AG04450 (cell line): Measurements from ENCODE around the gene RNASE7. TPM values are rescaled to one million over a fixed set of nuclear protein-coding genes. Genes with fewer than 3 reads are reported as not detected.

Experiments
- CTCF ChIA-PET: fragments of 300-600, 350-600 bp; formaldehyde crosslinking; extraction: SDS; loops from one replicate; lab custom pipeline; 2022; ENCODE audit warnings: antibody characterized with exemption, inconsistent platforms; lab: Charles Lee
- POLR2A ChIA-PET: fragments of 350-600 bp; formaldehyde crosslinking; extraction: SDS; loops from one replicate; lab custom pipeline; 2021; ENCODE audit warnings: antibody characterized with exemption, inconsistent platforms; lab: Yijun Ruan, JAX
- DNase-seq: peaks from one replicate; pipeline ENCODE4 v3.0.0-alpha.2; 2011; ENCODE audit warnings: low read depth, low spot score
- H3K27ac ChIP-seq: one replicate; pipeline ENCODE4 v1.5.1; 2012; ENCODE audit warnings: low read depth, low read length, control low read depth
- H3K27me3 ChIP-seq: one replicate; pipeline ENCODE4 v1.6.0; 2012; ENCODE audit warnings: low read length; ENCODE audit not compliant: control insufficient read depth, insufficient read depth
- H3K4me3 ChIP-seq: 2 replicates; pipeline ENCODE4 v1.5.1; 2011; ENCODE audit warnings: mild to moderate bottlenecking, low read depth, low read length, control low read depth
- H3K9me3 ChIP-seq: 2 replicates; pipeline ENCODE4 v1.5.1; 2012; ENCODE audit warnings: low read length; ENCODE audit not compliant: control insufficient read depth, insufficient read depth
- polyA minus RNA-seq: library from RNA; depleted of rRNA, polyadenylated mRNA; stranded (reverse); fragments of >200 nt; gene quantifications from 2 replicates; pipeline ENCODE4 v1.2.3, GENCODE V29; 2011; rRNA and poly(A)+ RNA removed
- polyA plus RNA-seq: library from polyadenylated mRNA; depleted of rRNA; stranded (reverse); fragments of >200 nt; gene quantifications from 2 replicates; pipeline ENCODE4 v1.2.3, GENCODE V29; 2011; rRNA removed
- TF ChIP-seq, protein P1 (sequence below): IDR thresholded peaks from 2 replicates; pipeline ENCODE4 v1.5.1; 2011; ENCODE audit warnings: low read depth, low read length, control low read depth, inconsistent platforms

RNASE7 gene, protein sequence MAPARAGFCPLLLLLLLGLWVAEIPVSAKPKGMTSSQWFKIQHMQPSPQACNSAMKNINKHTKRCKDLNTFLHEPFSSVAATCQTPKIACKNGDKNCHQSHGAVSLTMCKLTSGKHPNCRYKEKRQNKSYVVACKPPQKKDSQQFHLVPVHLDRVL
- polyA plus RNA-seq (not detected in 2 replicates), polyA minus RNA-seq (not detected in 2 replicates)

DNA sequence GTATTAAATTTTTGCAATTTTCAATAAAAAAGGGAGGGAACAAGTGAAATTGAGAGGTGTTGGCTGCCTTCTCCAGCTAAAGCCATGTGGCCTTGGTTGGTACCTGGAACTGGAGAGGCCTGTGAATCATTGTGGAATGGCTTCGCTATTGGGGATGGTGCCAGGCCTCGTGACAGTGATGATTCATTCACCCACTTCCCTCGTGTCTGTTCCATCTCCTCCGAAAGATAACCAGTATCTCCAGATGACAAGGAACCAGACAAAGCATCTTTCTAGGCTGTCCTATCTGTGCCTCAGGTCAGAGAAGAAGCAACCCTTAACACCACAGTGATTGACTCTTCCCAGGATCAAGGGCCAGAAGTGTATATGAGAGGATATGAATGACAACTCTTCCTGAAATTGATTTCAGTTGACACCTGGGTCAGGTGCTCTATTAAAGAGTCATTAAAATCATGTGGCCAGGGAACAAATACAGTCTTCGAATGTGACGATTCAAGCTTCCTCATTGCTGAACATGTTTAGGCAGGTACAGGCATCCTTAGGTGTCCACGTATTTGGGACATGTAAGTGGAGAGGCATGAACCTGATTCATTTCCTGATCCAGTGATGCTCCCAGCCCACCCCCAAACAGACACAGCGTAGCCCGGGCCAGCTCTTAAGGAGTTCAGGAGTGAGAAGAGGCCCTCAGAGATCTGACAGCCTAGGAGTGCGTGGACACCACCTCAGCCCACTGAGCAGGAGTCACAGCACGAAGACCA, at the start of gene RNASE7:
Gene RNASE7 (plus strand): TSS at position 687 of the 758 bp plus-strand sequence. CDS start 631 bp downstream, outside the sequence.
- ChIA-PET CTCF (interaction anchor here (0.5 to 4.0 kb wide), 5 partner anchors 25 to 183 kb away, joined by 3 to 170 read pairs (median 18); no protein-coding TSS in a partner anchor), POLR2A (no interaction called here)
- no peak for DNase-seq
- H3K9me3 ChIP-seq = no peaks in the 10 kb centered on the region
- TF ChIP-seq, protein P1, sequence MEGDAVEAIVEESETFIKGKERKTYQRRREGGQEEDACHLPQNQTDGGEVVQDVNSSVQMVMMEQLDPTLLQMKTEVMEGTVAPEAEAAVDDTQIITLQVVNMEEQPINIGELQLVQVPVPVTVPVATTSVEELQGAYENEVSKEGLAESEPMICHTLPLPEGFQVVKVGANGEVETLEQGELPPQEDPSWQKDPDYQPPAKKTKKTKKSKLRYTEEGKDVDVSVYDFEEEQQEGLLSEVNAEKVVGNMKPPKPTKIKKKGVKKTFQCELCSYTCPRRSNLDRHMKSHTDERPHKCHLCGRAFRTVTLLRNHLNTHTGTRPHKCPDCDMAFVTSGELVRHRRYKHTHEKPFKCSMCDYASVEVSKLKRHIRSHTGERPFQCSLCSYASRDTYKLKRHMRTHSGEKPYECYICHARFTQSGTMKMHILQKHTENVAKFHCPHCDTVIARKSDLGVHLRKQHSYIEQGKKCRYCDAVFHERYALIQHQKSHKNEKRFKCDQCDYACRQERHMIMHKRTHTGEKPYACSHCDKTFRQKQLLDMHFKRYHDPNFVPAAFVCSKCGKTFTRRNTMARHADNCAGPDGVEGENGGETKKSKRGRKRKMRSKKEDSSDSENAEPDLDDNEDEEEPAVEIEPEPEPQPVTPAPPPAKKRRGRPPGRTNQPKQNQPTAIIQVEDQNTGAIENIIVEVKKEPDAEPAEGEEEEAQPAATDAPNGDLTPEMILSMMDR = no peak
- no peak within 1 kb of the TSS for H3K4me3 ChIP-seq
- H3K27me3 ChIP-seq = peaks cover 23% of the 10 kb centered on the region
- no peak within 1 kb of the TSS for H3K27ac ChIP-seq

DNA sequence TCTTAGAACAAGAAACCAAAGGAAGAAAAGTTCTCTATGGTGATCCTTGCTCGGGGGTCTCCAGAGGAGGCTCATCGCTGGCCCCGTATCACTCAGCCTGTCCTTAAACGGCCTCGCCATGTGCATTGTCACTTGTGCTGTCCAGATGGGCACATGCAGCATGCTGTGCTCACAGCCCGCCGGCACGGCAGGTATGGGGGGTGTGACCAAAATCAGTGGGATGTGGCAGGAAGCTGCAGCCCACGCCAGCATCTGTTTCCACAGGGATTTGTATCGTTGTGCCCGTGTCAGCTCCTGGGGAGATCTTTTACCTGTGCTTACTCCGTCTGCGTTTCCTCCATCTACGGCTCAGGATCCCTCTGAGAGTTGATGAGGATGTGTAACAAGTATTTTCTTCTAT, 45.6 kb upstream of the RNASE7 start:
- Histone ChIP-seq H3K27me3 (no peaks in the 10 kb centered on the region), H3K4me3 (no peak overlapping the region), H3K27ac (no peak overlapping the region), H3K9me3 (no peaks in the 10 kb centered on the region)
- TF ChIP-seq, protein P1 = no peak
- DNase-seq = no peak
- POLR2A ChIA-PET = no interaction called here
- CTCF ChIA-PET = interaction anchor here (1.0 to 7.7 kb wide), 5 partner anchors 9 to 107 kb away, joined by 3 to 55 read pairs (median 19); no protein-coding TSS in a partner anchor

DNA sequence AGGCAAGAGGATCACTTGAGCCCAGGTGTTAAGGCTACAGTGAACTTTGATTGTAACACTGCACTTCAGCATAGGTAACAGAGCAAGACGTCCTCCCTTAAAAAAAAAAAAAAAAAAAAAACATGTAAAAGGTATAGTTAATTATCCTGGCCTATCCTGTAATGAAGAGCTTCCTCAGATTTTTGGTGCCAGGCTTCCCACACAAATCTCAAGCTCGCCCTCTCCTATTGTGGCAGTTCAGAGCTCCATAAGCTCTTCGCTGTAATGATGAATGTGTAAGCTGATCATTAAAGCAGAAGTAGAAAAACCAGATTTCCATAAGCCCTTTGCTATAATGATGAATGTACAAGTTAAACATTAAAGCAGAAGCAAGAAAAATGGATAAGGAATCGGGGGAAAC, 45.0 kb upstream of the RNASE7 start:
- no peaks in the 10 kb centered on the region for H3K9me3 ChIP-seq
- H3K27ac ChIP-seq = no peak overlapping the region
- DNase-seq = no peak
- ChIA-PET POLR2A (interaction anchor here (0.5 kb wide), 1 partner anchor 22 kb away, joined by 3 read pairs; no protein-coding TSS in a partner anchor), CTCF (interaction anchor here (0.6 to 7.7 kb wide), 8 partner anchors 8 to 140 kb away, joined by 3 to 55 read pairs (median 6); no protein-coding TSS in a partner anchor)
- no peak overlapping the region for H3K4me3 ChIP-seq
- TF ChIP-seq, protein P1 = no peak
- H3K27me3 ChIP-seq = no peaks in the 10 kb centered on the region

DNA sequence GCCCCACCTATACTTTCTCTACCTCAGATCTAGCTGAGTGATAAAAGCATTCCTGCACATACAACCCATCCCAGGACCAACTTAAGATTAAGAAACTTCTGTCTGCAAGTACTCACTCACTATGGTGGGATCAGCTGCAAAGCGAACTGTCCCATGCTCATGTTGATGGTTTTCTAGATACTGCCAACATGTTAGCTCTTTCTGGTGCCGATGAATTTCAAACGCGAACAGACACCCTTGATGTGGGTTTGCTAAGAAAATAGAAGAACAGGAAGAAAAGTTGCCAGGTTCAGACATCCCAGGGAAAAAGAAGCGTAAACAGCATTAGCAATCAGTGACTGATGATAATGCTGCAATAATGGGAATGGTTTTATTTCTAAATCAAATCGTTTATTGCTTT, 44.6 kb upstream of the RNASE7 start:
- CTCF ChIA-PET = interaction anchor here (0.6 to 7.7 kb wide), 8 partner anchors 8 to 140 kb away, joined by 3 to 55 read pairs (median 6); no protein-coding TSS in a partner anchor
- Histone ChIP-seq H3K4me3 (no peak overlapping the region), H3K27me3 (no peaks in the 10 kb centered on the region), H3K9me3 (no peaks in the 10 kb centered on the region), H3K27ac (no peak overlapping the region)
- TF ChIP-seq, protein P1 = no peak
- POLR2A ChIA-PET = interaction anchor here (0.5 kb wide), 1 partner anchor 22 kb away, joined by 3 read pairs; no protein-coding TSS in a partner anchor
- DNase-seq = no peak
